Measurements from ENCODE around the gene IDH1.
A peak's percentile ranks its signal among the peaks of the same experiment; 100 is the strongest.

The IDH1 gene

DNA sequence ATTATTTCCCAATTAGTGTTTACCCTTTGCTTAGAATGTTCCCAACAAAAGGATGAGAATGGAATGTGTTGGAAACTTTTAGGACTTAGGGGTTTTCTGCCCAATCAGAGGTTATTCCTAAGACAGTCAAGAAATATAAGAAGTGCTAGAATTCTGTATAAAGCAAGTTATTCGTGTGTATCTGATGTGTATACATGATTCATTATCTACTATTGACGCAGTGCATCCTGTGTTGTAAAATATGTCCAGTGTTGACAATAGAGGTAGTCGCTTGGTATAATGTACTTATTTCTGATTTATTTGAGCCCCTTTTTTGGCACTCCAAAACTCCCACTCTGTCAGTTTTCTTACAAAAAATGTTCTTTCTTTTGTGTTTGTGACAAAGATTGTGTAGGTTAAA is 12.1 kb upstream of the IDH1 start:
- Histone ChIP-seq H4K91ac (ENCODE audit: low read depth, low read length, poor library complexity) (no peak overlapping the region), H3K9ac (ENCODE audit: low read depth, low read length, poor library complexity) (no peak overlapping the region), H3K14ac (ENCODE audit: low read length) (no peak overlapping the region), H3K4ac (ENCODE audit: low read length) (no peak overlapping the region), H2AFZ (ENCODE audit: low read length) (peak overlapping the region; percentile 78), H2BK12ac (ENCODE audit: low read length) (no peak overlapping the region), H3K4me1 (ENCODE audit: control insufficient read depth in 2 of 2, insufficient read depth in 1 of 2, low read depth in 1 of 2, low read length in 2 of 2) (peaks cover 4 to 6% of the 10 kb centered on the region in 2 donors), H3K27me3 (ENCODE audit: control insufficient read depth in 3 of 3, insufficient read depth in 3 of 3, low read depth in 1 of 3, low read length in 3 of 3) (no peaks in the 10 kb centered on the region), H2AK5ac (ENCODE audit: low read depth, low read length) (no peak overlapping the region), H3K18ac (ENCODE audit: low read length) (no peak overlapping the region), H3K9me3 (replicated peaks in 1 of 2; ENCODE audit: control insufficient read depth in 2 of 2, insufficient read depth in 1 of 2, low read depth in 1 of 2, low read length in 2 of 2) (peaks cover 0 to 5% of the 10 kb centered on the region in 2 donors), H2BK15ac (ENCODE audit: low read length) (no peak overlapping the region), H3K36me3 (replicated peaks in 1 of 2; ENCODE audit: control insufficient read depth in 2 of 2, insufficient read depth in 2 of 2, low read length in 2 of 2) (peaks cover 2 to 20% of the 10 kb centered on the region in 2 donors), H3K27ac (replicated peaks; ENCODE audit: low read length) (peak overlapping the region; percentile 96), H3K4me3 (ENCODE audit: low read length in 2 of 2) (peak overlapping the region; percentile 67 to 92), H2BK120ac (ENCODE audit: low read depth, low read length) (no peak overlapping the region), H3K4me2 (ENCODE audit: insufficient read depth, low read length, poor library complexity, severe bottlenecking) (peak overlapping the region; percentile 55), H2BK5ac (ENCODE audit: low read length) (no peak overlapping the region), H4K8ac (ENCODE audit: low read depth, low read length) (no peak overlapping the region), H3K23ac (ENCODE audit: low read depth, low read length, poor library complexity) (no peak overlapping the region), H3K79me1 (ENCODE audit: low read depth, low read length) (peaks cover 5% of the 10 kb centered on the region)
- DNase-seq (ENCODE audit: low spot score), result no peak
- no CpG with 5 or more reads among the region's 3 CpGs for WGBS, 2 donors (ENCODE audit: extremely low coverage in 2 of 2, insufficient read length in 2 of 2, insufficient replicate concordance in 1 of 2)

DNA sequence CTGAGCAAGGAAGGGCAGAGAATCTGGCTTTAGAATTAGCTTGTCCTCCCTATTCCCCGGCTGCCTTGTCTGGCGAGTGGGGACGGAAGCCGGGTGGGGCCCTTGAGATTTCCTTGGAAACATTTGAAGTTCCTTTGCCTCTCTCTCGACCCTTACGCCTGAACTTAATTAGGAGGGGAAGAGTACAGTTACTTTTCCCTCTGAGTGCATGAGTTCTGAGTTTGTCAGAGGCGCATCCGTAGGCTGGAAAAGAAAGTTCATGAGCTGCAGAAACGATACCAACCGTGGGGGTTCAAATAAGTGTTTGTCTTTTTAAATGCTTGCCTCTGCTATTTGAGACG is 11.7 kb upstream of the IDH1 start:
- Histone ChIP-seq H3K9me3 (replicated peaks in 1 of 2; ENCODE audit: control insufficient read depth in 2 of 2, insufficient read depth in 1 of 2, low read depth in 1 of 2, low read length in 2 of 2) (peaks cover 0 to 5% of the 10 kb centered on the region in 2 donors), H3K36me3 (replicated peaks in 1 of 2; ENCODE audit: control insufficient read depth in 2 of 2, insufficient read depth in 2 of 2, low read length in 2 of 2) (peaks cover 2 to 17% of the 10 kb centered on the region in 2 donors), H2AFZ (ENCODE audit: low read length) (peak overlapping the region; percentile 78), H3K23ac (ENCODE audit: low read depth, low read length, poor library complexity) (peak overlapping the region; percentile 52), H4K91ac (ENCODE audit: low read depth, low read length, poor library complexity) (no peak overlapping the region), H3K14ac (ENCODE audit: low read length) (peak overlapping the region; percentile 47), H2BK5ac (ENCODE audit: low read length) (peak overlapping the region; percentile 95), H3K27ac (replicated peaks; ENCODE audit: low read length) (peak overlapping the region; percentile 96), H3K18ac (ENCODE audit: low read length) (peak overlapping the region; percentile 94), H3K4me2 (ENCODE audit: insufficient read depth, low read length, poor library complexity, severe bottlenecking) (peak overlapping the region; percentile 55), H2BK15ac (ENCODE audit: low read length) (peak overlapping the region; percentile 27), H3K4me1 (ENCODE audit: control insufficient read depth in 2 of 2, insufficient read depth in 1 of 2, low read depth in 1 of 2, low read length in 2 of 2) (peaks cover 4 to 6% of the 10 kb centered on the region in 2 donors), H2BK12ac (ENCODE audit: low read length) (no peak overlapping the region), H2AK5ac (ENCODE audit: low read depth, low read length) (no peak overlapping the region), H3K9ac (ENCODE audit: low read depth, low read length, poor library complexity) (peak overlapping the region; percentile 84), H3K4me3 (ENCODE audit: low read length in 2 of 2) (peak overlapping the region; percentile 67 to 92), H4K8ac (ENCODE audit: low read depth, low read length) (no peak overlapping the region), H2BK120ac (ENCODE audit: low read depth, low read length) (no peak overlapping the region), H3K27me3 (ENCODE audit: control insufficient read depth in 3 of 3, insufficient read depth in 3 of 3, low read depth in 1 of 3, low read length in 3 of 3) (no peaks in the 10 kb centered on the region), H3K79me1 (ENCODE audit: low read depth, low read length) (peaks cover 5% of the 10 kb centered on the region), H3K4ac (ENCODE audit: low read length) (no peak overlapping the region)
- DNase-seq (ENCODE audit: low spot score), result no peak
- WGBS, 2 donors (ENCODE audit: extremely low coverage in 2 of 2, insufficient read length in 2 of 2, insufficient replicate concordance in 1 of 2), result no CpG with 5 or more reads among the region's 11 CpGs

DNA sequence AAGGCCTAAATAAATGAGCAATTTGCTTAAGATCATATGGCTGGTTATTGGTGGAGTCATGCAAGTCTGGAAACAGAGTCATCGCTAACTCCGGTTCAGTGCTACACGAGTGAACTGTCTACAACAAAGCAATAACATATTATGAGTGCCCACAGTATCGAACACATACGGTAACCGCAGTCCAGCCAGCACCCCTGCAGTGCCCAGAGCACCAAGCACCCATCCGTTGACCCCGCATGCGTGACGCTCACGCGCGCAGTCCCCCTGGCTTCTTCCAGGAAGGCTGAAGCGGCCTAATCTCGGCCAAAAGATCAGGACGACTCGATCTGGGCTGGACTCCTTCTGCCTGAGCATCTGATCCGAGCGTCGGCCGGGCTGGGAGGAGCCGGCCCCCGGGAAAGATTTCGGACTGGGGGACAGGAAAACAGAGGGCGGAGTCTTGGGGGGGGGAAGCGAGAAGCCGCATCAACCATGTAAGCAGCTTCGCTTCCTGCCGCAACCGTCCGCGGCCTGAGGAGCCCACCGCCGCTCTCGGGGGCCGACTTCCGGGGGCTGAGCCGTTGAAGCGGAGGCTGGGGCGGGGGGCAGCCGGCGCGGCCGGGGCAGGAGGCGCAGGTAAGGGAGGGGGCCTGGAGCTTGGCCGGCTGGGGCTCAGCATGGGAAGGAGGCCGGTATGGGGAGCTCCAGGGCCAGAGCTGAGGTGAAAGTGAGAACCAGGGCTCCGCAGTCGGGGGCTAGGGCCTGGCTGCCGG is 11.1 kb upstream of the IDH1 start, which contains the start of gene PIKFYVE:
Gene PIKFYVE (plus strand): TSS at position 455 of the 752 bp plus-strand sequence. CDS start 5,265 bp downstream, outside the sequence.
- Histone ChIP-seq H4K8ac (ENCODE audit: low read depth, low read length) (no peak within 1 kb of the TSS), H2BK120ac (ENCODE audit: low read depth, low read length) (no peak within 1 kb of the TSS), H3K4me3 (ENCODE audit: low read length in 2 of 2) (peak within 1 kb of the TSS; percentile 67 to 92), H2BK15ac (ENCODE audit: low read length) (peak within 1 kb of the TSS; percentile 27), H2AK5ac (ENCODE audit: low read depth, low read length) (no peak within 1 kb of the TSS), H3K14ac (ENCODE audit: low read length) (peak within 1 kb of the TSS; percentile 47), H2BK12ac (ENCODE audit: low read length) (no peak within 1 kb of the TSS), H3K27me3 (ENCODE audit: control insufficient read depth in 3 of 3, insufficient read depth in 3 of 3, low read depth in 1 of 3, low read length in 3 of 3) (no peaks in the 10 kb centered on the region), H3K79me1 (ENCODE audit: low read depth, low read length) (peaks cover 5% of the 10 kb centered on the region), H3K23ac (ENCODE audit: low read depth, low read length, poor library complexity) (peak within 1 kb of the TSS; percentile 52), H2AFZ (ENCODE audit: low read length) (peak within 1 kb of the TSS; percentile 78), H3K4me2 (ENCODE audit: insufficient read depth, low read length, poor library complexity, severe bottlenecking) (peak within 1 kb of the TSS; percentile 55), H3K9ac (ENCODE audit: low read depth, low read length, poor library complexity) (peak within 1 kb of the TSS; percentile 84), H3K27ac (replicated peaks; ENCODE audit: low read length) (peak within 1 kb of the TSS; percentile 96), H4K91ac (ENCODE audit: low read depth, low read length, poor library complexity) (no peak within 1 kb of the TSS), H2BK5ac (ENCODE audit: low read length) (peak within 1 kb of the TSS; percentile 95), H3K9me3 (replicated peaks in 1 of 2; ENCODE audit: control insufficient read depth in 2 of 2, insufficient read depth in 1 of 2, low read depth in 1 of 2, low read length in 2 of 2) (peaks cover 0 to 5% of the 10 kb centered on the region in 2 donors), H3K36me3 (replicated peaks in 1 of 2; ENCODE audit: control insufficient read depth in 2 of 2, insufficient read depth in 2 of 2, low read length in 2 of 2) (peaks cover 0 to 12% of the 10 kb centered on the region in 2 donors), H3K18ac (ENCODE audit: low read length) (peak within 1 kb of the TSS; percentile 94), H3K4me1 (ENCODE audit: control insufficient read depth in 2 of 2, insufficient read depth in 1 of 2, low read depth in 1 of 2, low read length in 2 of 2) (peaks cover 4 to 6% of the 10 kb centered on the region in 2 donors), H3K4ac (ENCODE audit: low read length) (no peak within 1 kb of the TSS)
- WGBS, 2 donors (ENCODE audit: extremely low coverage in 2 of 2, insufficient read length in 2 of 2, insufficient replicate concordance in 1 of 2), result no CpG with 5 or more reads among the region's 50 CpGs
- DNase-seq (ENCODE audit: low spot score), result peak; percentile 97

DNA sequence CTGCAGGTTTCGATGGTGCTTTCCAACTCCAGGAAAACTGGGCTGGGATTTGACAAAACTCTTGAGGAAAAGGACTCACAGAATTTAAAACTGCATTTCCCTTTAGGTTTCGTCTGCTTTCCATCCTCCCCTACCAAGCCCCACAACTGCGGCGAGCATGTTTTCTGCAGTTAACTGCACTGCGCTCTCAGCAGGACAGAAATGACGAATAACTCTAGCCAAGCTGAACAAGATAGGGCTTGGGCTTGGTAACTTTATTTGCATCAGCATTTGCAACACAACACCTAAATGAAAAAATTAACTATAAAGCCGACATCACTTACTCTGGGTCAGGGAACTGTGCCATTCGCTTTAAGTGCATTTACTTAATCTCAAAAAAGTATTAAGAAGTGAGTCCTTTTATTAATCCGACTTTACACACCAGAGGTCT is 10.5 kb upstream of the IDH1 start:
- Histone ChIP-seq H3K27me3 (ENCODE audit: control insufficient read depth in 3 of 3, insufficient read depth in 3 of 3, low read depth in 1 of 3, low read length in 3 of 3) (no peaks in the 10 kb centered on the region), H3K4ac (ENCODE audit: low read length) (no peak overlapping the region), H3K14ac (ENCODE audit: low read length) (no peak overlapping the region), H2BK120ac (ENCODE audit: low read depth, low read length) (no peak overlapping the region), H4K91ac (ENCODE audit: low read depth, low read length, poor library complexity) (no peak overlapping the region), H3K27ac (replicated peaks; ENCODE audit: low read length) (peak overlapping the region; percentile 88), H3K9me3 (replicated peaks in 1 of 2; ENCODE audit: control insufficient read depth in 2 of 2, insufficient read depth in 1 of 2, low read depth in 1 of 2, low read length in 2 of 2) (peaks cover 0 to 5% of the 10 kb centered on the region in 2 donors), H3K4me3 (ENCODE audit: low read length in 2 of 2) (peak overlapping the region; percentile 67 to 80), H2AFZ (ENCODE audit: low read length) (peak overlapping the region; percentile 78), H4K8ac (ENCODE audit: low read depth, low read length) (no peak overlapping the region), H2BK5ac (ENCODE audit: low read length) (no peak overlapping the region), H3K4me1 (ENCODE audit: control insufficient read depth in 2 of 2, insufficient read depth in 1 of 2, low read depth in 1 of 2, low read length in 2 of 2) (peaks cover 4 to 6% of the 10 kb centered on the region in 2 donors), H2BK15ac (ENCODE audit: low read length) (no peak overlapping the region), H3K36me3 (replicated peaks in 1 of 2; ENCODE audit: control insufficient read depth in 2 of 2, insufficient read depth in 2 of 2, low read length in 2 of 2) (peaks cover 0 to 12% of the 10 kb centered on the region in 2 donors), H3K9ac (ENCODE audit: low read depth, low read length, poor library complexity) (no peak overlapping the region), H2AK5ac (ENCODE audit: low read depth, low read length) (no peak overlapping the region), H3K79me1 (ENCODE audit: low read depth, low read length) (peaks cover 5% of the 10 kb centered on the region), H3K4me2 (ENCODE audit: insufficient read depth, low read length, poor library complexity, severe bottlenecking) (peak overlapping the region; percentile 54), H3K18ac (ENCODE audit: low read length) (peak overlapping the region; percentile 73), H3K23ac (ENCODE audit: low read depth, low read length, poor library complexity) (no peak overlapping the region), H2BK12ac (ENCODE audit: low read length) (no peak overlapping the region)
- WGBS, 2 donors (ENCODE audit: extremely low coverage in 2 of 2, insufficient read length in 2 of 2, insufficient replicate concordance in 1 of 2), result no CpG with 5 or more reads among the region's 9 CpGs
- DNase-seq (ENCODE audit: low spot score), result peak; percentile 12
